ENCODE measurements around the gene VPREB1. TPM values are rescaled to one million over a fixed set of nuclear protein-coding genes. Genes with fewer than 3 reads are reported as not detected.

VPREB1 gene, protein sequence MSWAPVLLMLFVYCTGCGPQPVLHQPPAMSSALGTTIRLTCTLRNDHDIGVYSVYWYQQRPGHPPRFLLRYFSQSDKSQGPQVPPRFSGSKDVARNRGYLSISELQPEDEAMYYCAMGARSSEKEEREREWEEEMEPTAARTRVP
- not detected in 2 replicates for total RNA-seq

DNA sequence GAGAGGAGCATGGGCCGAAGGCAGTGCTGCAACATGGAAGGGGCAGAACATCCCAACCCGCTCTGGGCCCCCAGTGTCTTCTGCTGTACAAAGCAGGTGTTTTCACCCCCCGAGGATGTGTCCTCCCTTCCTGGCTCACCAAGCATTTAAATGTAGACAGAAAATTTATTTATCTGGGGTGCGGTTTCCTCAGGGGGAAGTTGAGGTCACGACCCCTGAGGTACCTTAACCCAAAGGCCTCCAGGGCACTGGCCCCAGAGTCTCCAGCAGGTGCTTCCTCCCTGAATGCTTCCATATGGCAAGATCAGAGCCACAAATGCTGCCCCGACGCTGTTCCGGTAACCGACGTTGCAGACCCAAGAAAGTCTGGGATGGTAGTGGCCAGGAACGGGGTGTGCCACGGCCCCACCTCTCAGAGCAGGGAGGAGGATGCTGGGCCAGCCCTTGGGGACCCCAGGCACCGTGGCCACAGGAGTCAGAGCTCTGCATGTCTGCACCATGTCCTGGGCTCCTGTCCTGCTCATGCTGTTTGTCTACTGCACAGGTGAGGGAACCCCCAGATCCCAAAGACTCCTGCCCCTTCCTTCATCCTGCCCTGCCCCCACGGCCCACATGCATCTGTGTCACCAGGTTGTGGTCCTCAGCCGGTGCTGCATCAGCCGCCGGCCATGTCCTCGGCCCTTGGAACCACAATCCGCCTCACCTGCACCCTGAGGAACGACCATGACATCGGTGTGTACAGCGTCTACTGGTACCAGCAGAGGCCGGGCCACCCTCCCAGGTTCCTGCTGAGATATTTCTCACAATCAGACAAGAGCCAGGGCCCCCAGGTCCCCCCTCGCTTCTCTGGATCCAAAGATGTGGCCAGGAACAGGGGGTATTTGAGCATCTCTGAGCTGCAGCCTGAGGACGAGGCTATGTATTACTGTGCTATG is at the start of gene VPREB1:
Gene VPREB1, plus strand, starts transcription at position 471 of the 935 bp plus-strand sequence. Its CDS starts 28 bp downstream, at position 499.

